Body of pancreas (tissue), 4 donors: ENCODE results near the gene MGAT4B. TPM values are rescaled to one million over a fixed set of nuclear protein-coding genes. Genes with fewer than 3 reads are reported as not detected.

Experiments used
- ATAC-seq: fragments of 150-250 bp; one replicate; pipeline ENCODE4 v1.9.1; 2016
- DNase-seq, 4 donors: peaks; one replicate each; pipeline ENCODE4 v3.0.0-alpha.2; 2019
- H3K27ac ChIP-seq, 4 donors: fragments of 200-600 bp; sonication (generic); 1 replicate in 3 of 4; 2 replicates in 1 of 4; pipeline versions ENCODE4 v1.5.1 to v1.6.1; 2016 to 2019; ENCODE audit warnings: mild to moderate bottlenecking in 1 of 4, mixed read lengths in 1 of 4, moderate library complexity in 1 of 4
- H3K27me3 ChIP-seq, 2 donors: fragments of 200-600 bp; sonication (generic); one replicate each; pipeline ENCODE4 v1.6.0; 2016; ENCODE audit warnings: mild to moderate bottlenecking in 1 of 2
- H3K36me3 ChIP-seq, 2 donors: fragments of 200-600 bp; sonication (generic); replicated peaks in 1 of 2; 2 replicates each; pipeline ENCODE4 v1.5.1; 2016; ENCODE audit warnings: low read depth in 2 of 2; ENCODE audit not compliant: insufficient read depth in 1 of 2
- H3K4me1 ChIP-seq: fragments of 200-600 bp; sonication (generic); one replicate; pipeline ENCODE4 v1.6.0; 2016
- H3K4me3 ChIP-seq, 2 donors: fragments of 200-600 bp; sonication (generic); 1 replicate in 1 of 2; 2 replicates in 1 of 2; pipeline ENCODE4 v1.5.1; 2016 to 2019
- H3K9me3 ChIP-seq, 3 donors: fragments of 200-600 bp; sonication (generic); 1 replicate in 2 of 3; 2 replicates in 1 of 3; pipeline ENCODE4 v1.5.1; 2016
- CTCF ChIP-seq, 7 experiments: fragments of 450-650 bp in 4 of 7; fragments of 200-600 bp in 3 of 7; sonication (generic) in 3 of 7; IDR thresholded peaks; one replicate each; pipeline ENCODE4 v1.5.1; 2016 to 2019; ENCODE audit warnings: antibody characterized with exemption in 7 of 7
- POLR2A ChIP-seq, 3 donors: fragments of 450-650 bp; IDR thresholded peaks; one replicate each; pipeline ENCODE4 v1.6.1; 2016; ENCODE audit warnings: antibody characterized with exemption in 3 of 3, mild to moderate bottlenecking in 2 of 3
- WGBS, 2 donors: methylation state at CpG; one replicate each; pipeline ENCODE4 v1.1.5; 2017; 5-methylcytosine and 5-hydroxymethylcytosine counted together
- intact Hi-C: fragments of 100-400 bp; cut with DNase I; formaldehyde crosslinking; loops from one replicate; pipeline ENCODE4 v1.15.1; 2023
- total RNA-seq, 2 donors: library from RNA; depleted of rRNA; stranded (reverse); fragments of >200 nt; gene quantifications; one replicate each; pipeline ENCODE4 v1.1.0, GENCODE V29; 2016

The MGAT4B gene
- total RNA-seq, 2 donors from 2014 or later: 89.0 to 90.0 TPM

GRCh38 chr5:179802207-179802883, 4.3 kb downstream of the MGAT4B start:
- Histone ChIP-seq H3K27ac (peak overlapping the region in 1 of 4 donors; percentile 2), H3K9me3 (no peaks in the 10 kb centered on the region), H3K36me3 (peaks cover 0 to 14% of the 10 kb centered on the region in 2 donors), H3K4me1 (peaks cover 41% of the 10 kb centered on the region), H3K27me3 (no peaks in the 10 kb centered on the region), H3K4me3 (no peak overlapping the region)
- peak in 2 of 4 donors; percentile 25 to 56 for DNase-seq
- intact Hi-C loops: loop anchor here (10.0 kb wide), 1 partner anchor 102 kb away; the partner anchor contains the start of gene TBC1D9B
- WGBS, 2 donors: 70 to 80% methylated on average over 4 to 19 of the region's 19 CpGs
- ATAC-seq: no peak
- TF ChIP-seq CTCF (IDR thresholded peaks at IDR 0.05): no peak
- no peak for TF ChIP-seq POLR2A (IDR thresholded peaks at IDR 0.05)

- H3K27ac ChIP-seq: no peak overlapping the region
Observed at GRCh38 chr5:179801304-179802206, 5.1 kb downstream of the MGAT4B start.

GRCh38 chr5:179800696-179801201, 5.9 kb downstream of the MGAT4B start:
- Histone ChIP-seq H3K36me3 (peaks cover 0 to 14% of the 10 kb centered on the region in 2 donors), H3K4me1 (peaks cover 50% of the 10 kb centered on the region), H3K27ac (no peak overlapping the region), H3K9me3 (no peaks in the 10 kb centered on the region), H3K4me3 (no peak overlapping the region), H3K27me3 (no peaks in the 10 kb centered on the region)
- intact Hi-C loops: loop anchor here (10.0 kb wide), 1 partner anchor 104 kb away; the partner anchor contains the start of gene TBC1D9B
- TF ChIP-seq POLR2A (IDR thresholded peaks at IDR 0.05) (no peak), CTCF (IDR thresholded peaks at IDR 0.05) (no peak)
- DNase-seq (no peak), ATAC-seq (no peak)
- WGBS, 2 donors: 69 to 78% methylated on average over 12 of the region's 12 CpGs

More at GRCh38 chr5:179801304-179802206, 5.1 kb downstream of the MGAT4B start:
- ATAC-seq: peak; percentile 33
- intact Hi-C loops: loop anchor here (10.0 kb wide), 1 partner anchor 103 kb away; the partner anchor contains the start of gene TBC1D9B
- peaks cover 0 to 14% of the 10 kb centered on the region in 2 donors for H3K36me3 ChIP-seq
- 45 to 70% methylated on average over 33 to 56 of the region's 67 CpGs for WGBS, 2 donors
- H3K4me1 ChIP-seq: peaks cover 48% of the 10 kb centered on the region
- peak; percentile 83 to 90 (median 86) for DNase-seq
- peak; percentile 52 to 87 (median 77) for TF ChIP-seq CTCF (IDR thresholded peaks at IDR 0.05)
- TF ChIP-seq POLR2A (IDR thresholded peaks at IDR 0.05): peak in 1 of 3 donors; percentile 9
- no peak overlapping the region for H3K4me3 ChIP-seq
- H3K27me3 ChIP-seq: no peaks in the 10 kb centered on the region
- H3K9me3 ChIP-seq: no peaks in the 10 kb centered on the region

- 89 to 93% methylated on average over 10 to 20 of the region's 21 CpGs for whole genome bisulfite sequencing, 2 donors
- TF ChIP-seq CTCF (IDR thresholded peaks at IDR 0.05) (no peak), POLR2A (IDR thresholded peaks at IDR 0.05) (no peak)
- Histone ChIP-seq H3K9me3 (no peaks in the 10 kb centered on the region), H3K27me3 (no peaks in the 10 kb centered on the region), H3K4me1 (peaks cover 51% of the 10 kb centered on the region), H3K4me3 (no peak overlapping the region), H3K27ac (no peak overlapping the region), H3K36me3 (peaks cover 0 to 14% of the 10 kb centered on the region in 2 donors)
- no peak for ATAC-seq
- intact Hi-C loops: loop anchor here (10.0 kb wide), 1 partner anchor 105 kb away; the partner anchor contains the start of gene TBC1D9B
- DNase-seq: no peak
Observed at GRCh38 chr5:179800071-179800695, 6.5 kb downstream of the MGAT4B start.
